ENCODE measurements around the gene KDELR3.

Gene KDELR3

GRCh38 chr22:38460426-38460840 lies 7.5 kb upstream of the KDELR3 start (continued):
- TF ChIP-seq ZNF335 (tag by site-specific recombination; conservative IDR thresholded peaks at IDR 0.05) (peak; percentile 20; the same call in 1 of the 2 replicates), ZNF391 (tag by site-specific recombination; IDR thresholded peaks at IDR 0.05; ENCODE audit: borderline replicate concordance, low read depth) (0 out of 2 replicates have a peak, but pooled peaks have one; percentile 39), SETDB1 (IDR thresholded peaks at IDR 0.05; ENCODE audit: insufficient read length, low read length) (no peak), ZNF791 (tag by site-specific recombination; IDR thresholded peaks at IDR 0.05) (no peak), ZNF560 (tag by site-specific recombination; IDR thresholded peaks at IDR 0.05; ENCODE audit: borderline replicate concordance) (no peak), ZNF366 (tag by site-specific recombination; conservative IDR thresholded peaks at IDR 0.05) (no peak), ZSCAN4 (tag by site-specific recombination; IDR thresholded peaks at IDR 0.05) (peak; percentile 43; the same call in 1 of the 2 replicates), ZNF18 (tag by site-specific recombination; IDR thresholded peaks at IDR 0.05) (no peak), ZNF600 (tag by site-specific recombination; IDR thresholded peaks at IDR 0.05) (no peak)
- TF ChIP-seq, protein P1, sequence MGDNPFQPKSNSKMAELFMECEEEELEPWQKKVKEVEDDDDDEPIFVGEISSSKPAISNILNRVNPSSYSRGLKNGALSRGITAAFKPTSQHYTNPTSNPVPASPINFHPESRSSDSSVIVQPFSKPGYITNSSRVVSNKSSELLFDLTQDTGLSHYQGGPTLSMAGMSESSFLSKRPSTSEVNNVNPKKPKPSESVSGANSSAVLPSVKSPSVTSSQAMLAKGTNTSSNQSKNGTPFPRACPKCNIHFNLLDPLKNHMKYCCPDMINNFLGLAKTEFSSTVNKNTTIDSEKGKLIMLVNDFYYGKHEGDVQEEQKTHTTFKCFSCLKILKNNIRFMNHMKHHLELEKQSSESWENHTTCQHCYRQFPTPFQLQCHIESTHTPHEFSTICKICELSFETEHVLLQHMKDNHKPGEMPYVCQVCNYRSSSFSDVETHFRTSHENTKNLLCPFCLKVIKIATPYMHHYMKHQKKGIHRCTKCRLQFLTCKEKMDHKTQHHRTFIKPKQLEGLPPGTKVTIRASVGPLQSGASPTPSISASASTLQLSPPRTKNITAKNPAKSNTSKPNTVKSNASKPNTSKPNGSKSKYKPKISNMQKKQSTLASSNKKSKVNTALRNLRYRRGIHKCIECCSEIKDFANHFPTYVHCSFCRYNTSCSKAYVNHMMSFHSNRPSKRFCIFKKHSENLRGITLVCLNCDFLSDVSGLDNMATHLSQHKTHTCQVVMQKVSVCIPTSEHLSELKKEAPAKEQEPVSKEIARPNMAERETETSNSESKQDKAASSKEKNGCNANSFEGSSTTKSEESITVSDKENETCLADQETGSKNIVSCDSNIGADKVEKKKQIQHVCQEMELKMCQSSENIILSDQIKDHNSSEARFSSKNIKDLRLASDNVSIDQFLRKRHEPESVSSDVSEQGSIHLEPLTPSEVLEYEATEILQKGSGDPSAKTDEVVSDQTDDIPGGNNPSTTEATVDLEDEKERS (tag by site-specific recombination; IDR thresholded peaks at IDR 0.05): no peak

- Histone ChIP-seq H3K27ac (ENCODE audit: extremely low read depth, low read depth, low read length) (no peak overlapping the region), H3K36me3 (ENCODE audit: control insufficient read depth in 2 of 2, insufficient read depth in 1 of 2, low read length in 2 of 2) (no peaks in the 10 kb centered on the region), H3K9me3 (ENCODE audit: control insufficient read depth, insufficient read depth, low read depth, low read length) (no peaks in the 10 kb centered on the region), H3K4me3 (ENCODE audit: low read depth, low read length) (no peak overlapping the region; the same call in 1 of the 2 replicates), H3K4me1 (ENCODE audit: control insufficient read depth, insufficient read depth, low read length) (no peaks in the 10 kb centered on the region)
- TF ChIP-seq, protein P1 (tag by site-specific recombination; IDR thresholded peaks at IDR 0.05): no peak
- peak; percentile 36; the same call in 1 of the 2 replicates for TF ChIP-seq PRDM4 (tag by site-specific recombination; IDR thresholded peaks at IDR 0.05)
- no peak for TF ChIP-seq ZNF184 (tag by site-specific recombination; IDR thresholded peaks at IDR 0.05)
- no peak for TF ChIP-seq ZBTB26 (tag by site-specific recombination; optimal IDR thresholded peaks at IDR 0.05)
- ChIA-PET CTCF (interaction anchor here (0.6 to 0.9 kb wide), 2 partner anchors 123 to 409 kb away, joined by 3 to 4 read pairs; no protein-coding TSS in a partner anchor), POLR2A (interaction anchor here (0.8 to 1.3 kb wide), 3 partner anchors 38 to 109 kb away, joined by 3 to 5 read pairs (median 3); partner anchors contain the start of gene DMC1)
Measured at GRCh38 chr22:38461057-38461413, 6.9 kb upstream of the KDELR3 start.

Data from HEK293 (cell line).